H9 (cell line): ENCODE results near the gene LRCOL1. TPM values are rescaled to one million over a fixed set of nuclear protein-coding genes. Genes with fewer than 3 reads are reported as not detected.

ENCODE experiments used
- DNase-seq: peaks from one replicate; pipeline ENCODE4 v3.0.0-alpha.2; 2017
- H2AFZ ChIP-seq: one replicate; pipeline ENCODE4 v1.6.1; 2013; ENCODE audit warnings: mild to moderate bottlenecking, low read length, control low read depth, moderate library complexity
- H2AK5ac ChIP-seq: 2 replicates; pipeline ENCODE4 v1.6.1; 2013; ENCODE audit warnings: low read length, control low read depth, mixed read lengths; ENCODE audit not compliant: insufficient read length
- H2BK120ac ChIP-seq: one replicate; pipeline ENCODE4 v1.6.1; 2013; ENCODE audit warnings: low read depth, mild to moderate bottlenecking, low read length, control low read depth, inconsistent platforms; ENCODE audit not compliant: poor library complexity, severe bottlenecking
- H2BK12ac ChIP-seq: 2 replicates; pipeline ENCODE4 v1.6.1; 2013; ENCODE audit warnings: low read length, control low read depth, mixed read lengths, low read depth; ENCODE audit not compliant: insufficient read length
- H2BK15ac ChIP-seq: 2 replicates; pipeline ENCODE4 v1.6.1; 2013; ENCODE audit warnings: low read depth, low read length, control low read depth
- H2BK20ac ChIP-seq: one replicate; pipeline ENCODE4 v1.6.1; 2013; ENCODE audit warnings: low read depth, mild to moderate bottlenecking, low read length, control low read depth, inconsistent platforms; ENCODE audit not compliant: poor library complexity, severe bottlenecking
- H2BK5ac ChIP-seq: 2 replicates; pipeline ENCODE4 v1.6.1; 2013; ENCODE audit warnings: low read length, control low read depth, mixed read lengths; ENCODE audit not compliant: insufficient read length
- H3K14ac ChIP-seq: 2 replicates; pipeline ENCODE4 v1.6.1; 2013; ENCODE audit warnings: low read length, control low read depth; ENCODE audit not compliant: insufficient read depth
- H3K18ac ChIP-seq: 2 replicates; pipeline ENCODE4 v1.6.1; 2013; ENCODE audit warnings: low read depth, mild to moderate bottlenecking, mixed read lengths, low read length, control low read depth; ENCODE audit not compliant: insufficient read length
- H3K23ac ChIP-seq: 2 replicates; pipeline ENCODE4 v1.6.1; 2013; ENCODE audit warnings: low read length, control low read depth, mixed read lengths, low read depth; ENCODE audit not compliant: insufficient read length
- H3K23me2 ChIP-seq: 2 replicates; pipeline ENCODE4 v1.6.1; 2013; ENCODE audit warnings: low read depth, mild to moderate bottlenecking, mixed read lengths, low read length, control low read depth; ENCODE audit not compliant: insufficient read length, poor library complexity, severe bottlenecking
- H3K27ac ChIP-seq: 2 replicates; pipeline ENCODE4 v1.5.1; 2013; ENCODE audit warnings: low read length, control low read depth, mixed read lengths, low read depth; ENCODE audit not compliant: insufficient read length
- H3K27me3 ChIP-seq: 2 replicates; pipeline ENCODE4 v1.6.1; 2013; ENCODE audit warnings: low read length, control low read depth, inconsistent platforms; ENCODE audit not compliant: insufficient read depth
- H3K4ac ChIP-seq: 2 replicates; pipeline ENCODE4 v1.6.1; 2013; ENCODE audit warnings: low read depth, mild to moderate bottlenecking, control low read depth, inconsistent platforms, low read length, moderate library complexity
- H3K4me1 ChIP-seq: 2 replicates; pipeline ENCODE4 v1.6.1; 2013; ENCODE audit warnings: low read length, control low read depth, inconsistent platforms; ENCODE audit not compliant: insufficient read depth
- H3K4me2 ChIP-seq: 2 replicates; pipeline ENCODE4 v1.6.1; 2013; ENCODE audit warnings: low read length, control low read depth, mixed read lengths; ENCODE audit not compliant: insufficient read length, insufficient read depth
- H3K56ac ChIP-seq: 2 replicates; pipeline ENCODE4 v1.6.1; 2013; ENCODE audit warnings: low read depth, mild to moderate bottlenecking, mixed read lengths, low read length, control low read depth; ENCODE audit not compliant: insufficient read length
- H3K79me1 ChIP-seq: 2 replicates; pipeline ENCODE4 v1.6.1; 2013; ENCODE audit warnings: low read depth, mild to moderate bottlenecking, moderate library complexity, low read length, control low read depth, inconsistent platforms; ENCODE audit not compliant: insufficient read depth, poor library complexity, severe bottlenecking
- H3K79me2 ChIP-seq: 2 replicates; pipeline ENCODE4 v1.6.1; 2013; ENCODE audit warnings: low read length, control low read depth, inconsistent platforms; ENCODE audit not compliant: insufficient read depth
- H3K9ac ChIP-seq: 2 replicates; pipeline ENCODE4 v1.6.1; 2013; ENCODE audit warnings: low read length, control low read depth, mixed read lengths; ENCODE audit not compliant: insufficient read length; ENCODE audit errors: extremely low read depth
- H3K9me3 ChIP-seq: one replicate; pipeline ENCODE4 v1.6.1; 2013; ENCODE audit warnings: low read depth, low read length, inconsistent platforms; ENCODE audit not compliant: control insufficient read depth
- H3T11ph ChIP-seq: one replicate; pipeline ENCODE4 v1.6.1; 2013; ENCODE audit warnings: mild to moderate bottlenecking, low read length, control low read depth, inconsistent platforms
- H4K20me1 ChIP-seq: one replicate; pipeline ENCODE4 v1.6.1; 2013; ENCODE audit not compliant: control insufficient read depth, insufficient read length, insufficient read depth
- H4K5ac ChIP-seq: 2 replicates; pipeline ENCODE4 v1.6.1; 2013; ENCODE audit warnings: low read depth, mild to moderate bottlenecking, mixed read lengths, low read length, control low read depth; ENCODE audit not compliant: insufficient read length
- H4K8ac ChIP-seq: replicated peaks from 2 replicates; pipeline ENCODE4 v1.6.1; 2013; ENCODE audit warnings: low read length, control low read depth, mixed read lengths, low read depth; ENCODE audit not compliant: insufficient read length
- H4K91ac ChIP-seq: 2 replicates; pipeline ENCODE4 v1.6.1; 2013; ENCODE audit warnings: low read depth, mild to moderate bottlenecking, moderate library complexity, mixed read lengths, low read length, control low read depth; ENCODE audit not compliant: insufficient read length
- H3K27ac Mint-ChIP-seq, 3 experiments: 2 replicates in 2 of 3; 3 replicates in 1 of 3; pipeline ENCODE4 v1.8.0; 2020 to 2021; ENCODE audit warnings: mixed read lengths in 3 of 3, mild to moderate bottlenecking in 1 of 3, moderate library complexity in 1 of 3
- H3K27me3 Mint-ChIP-seq: 2 replicates; pipeline ENCODE4 v1.8.0; 2021; ENCODE audit warnings: low read depth, mild to moderate bottlenecking, moderate library complexity, mixed read lengths
- H3K36me3 Mint-ChIP-seq, 3 experiments: 2 replicates in 2 of 3; 3 replicates in 1 of 3; pipeline ENCODE4 v1.8.0; 2020 to 2021; ENCODE audit warnings: low read depth in 3 of 3, mixed read lengths in 3 of 3; ENCODE audit not compliant: insufficient read depth in 1 of 3
- H3K4me1 Mint-ChIP-seq, 2 experiments: 2 replicates each; pipeline ENCODE4 v1.8.0; 2020; ENCODE audit warnings: mixed read lengths in 2 of 2
- H3K4me3 Mint-ChIP-seq, 2 experiments: 2 replicates in 1 of 2; 3 replicates in 1 of 2; pipeline ENCODE4 v1.8.0; 2020 to 2021; ENCODE audit warnings: mild to moderate bottlenecking in 2 of 2, mixed read lengths in 2 of 2, moderate library complexity in 1 of 2
- H3K9me3 Mint-ChIP-seq, 2 experiments: 2 replicates in 1 of 2; 3 replicates in 1 of 2; pipeline ENCODE4 v1.8.0; 2020; ENCODE audit warnings: mild to moderate bottlenecking in 2 of 2, mixed read lengths in 2 of 2, moderate library complexity in 1 of 2
- CTCF ChIP-seq: fragments of 200-600 bp; sonication (generic); conservative IDR thresholded peaks from 3 replicates; pipeline ENCODE4 v1.8.0; 2021; ENCODE audit warnings: antibody characterized with exemption, mild to moderate bottlenecking
- WGBS: extraction: QIAGEN DNeasy Blood & Tissue Kit; methylation state at CpG from one replicate; pipeline ENCODE4 v1.1.7; 2013; ENCODE audit warnings: missing lambda C conversion rate, low lambda C conversion rate, mixed read lengths; ENCODE audit not compliant: insufficient read length; ENCODE audit errors: extremely low coverage; 5-methylcytosine and 5-hydroxymethylcytosine counted together
- total RNA-seq: library from RNA; stranded (reverse); gene quantifications from 2 replicates; pipeline ENCODE4 v1.2.1, GENCODE V29; 2021

LRCOL1 gene
- total RNA-seq, 1 experiment from 2014 or later = not detected

GRCh38 chr12:132588319-132588718 lies 22.1 kb downstream of the LRCOL1 start:
- Histone ChIP-seq H3K79me2 (no peaks in the 10 kb centered on the region), H3K18ac (no peak overlapping the region), H2AK5ac (no peak overlapping the region), H2AFZ (no peak overlapping the region), H4K20me1 (no peaks in the 10 kb centered on the region), H3K27ac (no peak overlapping the region), H2BK5ac (no peak overlapping the region), H2BK20ac (no peak overlapping the region), H4K91ac (no peak overlapping the region), H3K79me1 (no peaks in the 10 kb centered on the region), H3K4me1 (no peaks in the 10 kb centered on the region), H4K8ac (no peak overlapping the region), H4K5ac (no peak overlapping the region), H3K4me2 (no peak overlapping the region), H3K23ac (no peak overlapping the region), H2BK15ac (no peak overlapping the region), H3K56ac (no peak overlapping the region), H3K4ac (no peak overlapping the region), H3K9me3 (no peaks in the 10 kb centered on the region), H2BK12ac (no peak overlapping the region), H3K23me2 (peaks cover 3% of the 10 kb centered on the region), H3K9ac (no peak overlapping the region), H3T11ph (no peak overlapping the region), H3K14ac (no peak overlapping the region), H2BK120ac (no peak overlapping the region), H3K27me3 (peaks cover 46% of the 10 kb centered on the region; the same call in 1 of the 2 replicates)
- Mint-ChIP-seq H3K36me3 (peaks cover 0 to 2% (median 0%) of the 10 kb centered on the region in 3 experiments; a peak in 1 of 7 replicates), H3K27ac (no peak overlapping the region), H3K27me3 (peaks cover 98% of the 10 kb centered on the region), H3K4me1 (peaks cover 4 to 10% of the 10 kb centered on the region in 2 experiments), H3K9me3 (peaks cover 0 to 4% of the 10 kb centered on the region in 2 experiments; a peak in 1 of 5 replicates), H3K4me3 (no peak overlapping the region)
- DNase-seq = no peak
- WGBS = no CpG with 5 or more reads among the region's 6 CpGs
- no peak for TF ChIP-seq CTCF
